Cardiac fibroblast (primary cell): ENCODE data around the gene VPS45.

Experiments used
- DNase-seq, 2 donors: peaks; one replicate each; pipeline versions ENCODE4 v3.0.0 to v3.0.0-alpha.2; 2010; ENCODE audit warnings: low read depth in 2 of 2
- H3K4me3 ChIP-seq, 2 donors: replicated peaks in 1 of 2; 1 replicate in 1 of 2; 2 replicates in 1 of 2; pipeline ENCODE4 v1.5.1; 2011; ENCODE audit warnings: low read depth in 2 of 2, low read length in 2 of 2, mild to moderate bottlenecking in 2 of 2, moderate library complexity in 1 of 2
- CTCF ChIP-seq: IDR thresholded peaks from one replicate; pipeline ENCODE4 v1.5.1; 2011; ENCODE audit warnings: low read depth, mild to moderate bottlenecking, low read length, inconsistent platforms

Gene VPS45

GRCh38 chr1:150154143-150154542 is 86.6 kb downstream of the VPS45 start:
- H3K4me3 ChIP-seq = no peak overlapping the region
- TF ChIP-seq CTCF = no peak
- DNase-seq = no peak

GRCh38 chr1:150155413-150156071 is 88.0 kb downstream of the VPS45 start:
- no peak for TF ChIP-seq CTCF
- DNase-seq = no peak
- no peak overlapping the region for H3K4me3 ChIP-seq

- H3K4me3 ChIP-seq = no peak overlapping the region
- TF ChIP-seq CTCF = no peak
- peak in 1 of 2 donors; percentile 47 for DNase-seq
These were observed 89.5 kb downstream of the VPS45 start for GRCh38 chr1:150156868-150157603.

GRCh38 chr1:150159550-150159949 is 92.0 kb downstream of the VPS45 start:
- no peak overlapping the region for H3K4me3 ChIP-seq
- no peak for TF ChIP-seq CTCF
- no peak for DNase-seq

GRCh38 chr1:150160964-150161621 is 93.5 kb downstream of the VPS45 start:
- TF ChIP-seq CTCF = no peak
- H3K4me3 ChIP-seq = no peak overlapping the region
- DNase-seq = peak in 1 of 2 donors; percentile 47

- DNase-seq = peak in 1 of 2 donors; percentile 52
- H3K4me3 ChIP-seq = peak overlapping the region in 1 of 2 donors; percentile 27
- no peak for TF ChIP-seq CTCF
These were observed 94.4 kb downstream of the VPS45 start for GRCh38 chr1:150161747-150162581.
